Gastrocnemius medialis (tissue), 4 donors: ENCODE data around the gene FAM171A1.

Experiments
- CTCF ChIP-seq, 5 experiments: fragments of 450-650 bp in 3 of 5; fragments of 200-600 bp in 2 of 5; sonication (generic) in 2 of 5; IDR thresholded peaks in 4 of 5; conservative IDR thresholded peaks in 1 of 5; 1 replicate in 4 of 5; 2 replicates in 1 of 5; pipeline ENCODE4 v1.5.1; 2016 to 2019; ENCODE audit warnings: antibody characterized with exemption in 5 of 5, mild to moderate bottlenecking in 3 of 5, moderate library complexity in 3 of 5
- POLR2A ChIP-seq, 2 donors: fragments of 450-650 bp; IDR thresholded peaks; one replicate each; pipeline ENCODE4 v1.6.1; 2017; ENCODE audit warnings: antibody characterized with exemption in 2 of 2, mild to moderate bottlenecking in 2 of 2, moderate library complexity in 2 of 2

DNA sequence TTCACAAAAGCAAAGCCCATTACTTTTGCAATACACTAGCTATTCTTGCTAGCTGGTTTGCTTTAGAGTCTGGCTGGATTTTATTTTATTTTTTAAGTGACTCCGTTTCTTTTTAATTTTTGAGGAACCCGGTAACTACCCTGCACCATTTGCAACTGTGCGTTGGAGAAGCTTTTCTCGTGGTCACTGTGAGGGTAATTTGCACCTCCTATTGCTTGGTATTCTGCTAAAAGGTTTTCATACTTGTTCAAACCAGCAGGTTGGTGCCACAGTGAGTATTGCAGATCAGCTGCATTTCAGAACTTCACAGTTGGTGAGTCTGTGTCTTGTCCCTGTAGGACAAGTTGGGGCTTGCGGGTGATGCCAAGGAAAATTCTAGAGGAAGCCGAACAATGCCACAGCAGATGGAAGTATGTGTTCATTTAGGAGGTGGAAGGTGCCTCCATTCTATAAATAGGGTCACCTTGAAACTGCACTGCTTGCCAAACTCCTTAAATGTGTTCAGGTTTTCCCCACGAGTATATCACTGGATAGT is 198.7 kb downstream of the FAM171A1 start:
- no peak for TF ChIP-seq CTCF (IDR thresholded peaks at IDR 0.05 in 4 of 5, conservative IDR thresholded peaks at IDR 0.05 in 1 of 5)
- no peak for TF ChIP-seq POLR2A (IDR thresholded peaks at IDR 0.05)
